OCI-LY7 (cell line): ENCODE results near the gene NDRG2.

Experiments
- CTCF ChIP-seq: fragments of 200-600 bp; sonication (generic); conservative IDR thresholded peaks from 2 replicates; pipeline ENCODE4 v1.5.1; 2014; ENCODE audit warnings: mild to moderate bottlenecking, antibody characterized with exemption, low read length, moderate library complexity, mixed read lengths
- EZH2phosphoT487 ChIP-seq: fragments of 200-600 bp; sonication (generic); IDR thresholded peaks from 2 replicates; pipeline ENCODE4 v1.6.1; 2018; ENCODE audit warnings: low read depth, borderline replicate concordance, mild to moderate bottlenecking, mixed run types, antibody characterized with exemption, low read length, moderate library complexity, mixed read lengths

GRCh38 chr14:21054768-21055145 is 29.9 kb upstream of the NDRG2 start:
- TF ChIP-seq CTCF (no peak), EZH2phosphoT487 (no peak)
